ENCODE data around the gene TRPM3.

GRCh38 chr9:71131145-71131544 lies 9.7 kb upstream of the TRPM3 start:
- TF ChIP-seq CTCF (IDR thresholded peaks at IDR 0.05; ENCODE audit: low read length) (no peak), EZH2 (optimal IDR thresholded peaks at IDR 0.05; ENCODE audit: low read depth, low read length) (no peak)
